Activated CD4-positive, alpha-beta T cell treated with anti-CD3 and anti-CD28 coated beads for 36 hours (primary cell): ENCODE measurements around the gene SNRPA1. TPM values are rescaled to one million over a fixed set of nuclear protein-coding genes. Genes with fewer than 3 reads are reported as not detected.
"Not testable (repeated sequence)": the region's sequence is repeated elsewhere in the genome, so short reads cannot be mapped to it uniquely, and the experiment has no call there.

Source experiments
- ATAC-seq: fragments of 200-7000 bp; cut with Tn5 transposase; one replicate; pipeline ENCODE4 v1.10.0; 2021; ENCODE audit warnings: mild to moderate bottlenecking, moderate library complexity
- CTCF ChIA-PET: fragments of 350-600 bp; sonication (Branson Sonifier 250); formaldehyde crosslinking; loops from one replicate; lab custom pipeline; 2021; ENCODE audit warnings: antibody characterized with exemption; lab: Charles Lee
- POLR2A ChIA-PET: fragments of 350-600 bp; sonication (Branson Sonifier 250); formaldehyde crosslinking; loops from one replicate; lab custom pipeline; 2021; ENCODE audit warnings: antibody characterized with exemption, inconsistent platforms; lab: Charles Lee
- DNase-seq: peaks from one replicate; pipeline ENCODE4 v3.0.0-alpha.2; 2020
- H3K27ac Mint-ChIP-seq: one replicate; pipeline ENCODE4 v1.8.0; 2021; ENCODE audit warnings: mixed read lengths
- H3K27me3 Mint-ChIP-seq: one replicate; pipeline ENCODE4 v1.8.0; 2021; ENCODE audit warnings: mixed read lengths
- H3K36me3 Mint-ChIP-seq: one replicate; pipeline ENCODE4 v1.8.0; 2021; ENCODE audit warnings: low read depth, mixed read lengths
- H3K4me1 Mint-ChIP-seq: one replicate; pipeline ENCODE4 v1.8.0; 2021; ENCODE audit warnings: mixed read lengths
- H3K4me3 Mint-ChIP-seq: one replicate; pipeline ENCODE4 v1.8.0; 2021; ENCODE audit warnings: mild to moderate bottlenecking, moderate library complexity, mixed read lengths
- H3K9me3 Mint-ChIP-seq: one replicate; pipeline ENCODE4 v1.8.0; 2021; ENCODE audit warnings: low read depth, mixed read lengths
- intact Hi-C, 2 experiments: fragments of 100-400 bp; cut with DNase I in 1 of 2; cut with micrococcal nuclease in 1 of 2; formaldehyde crosslinking; loops; one replicate each; pipeline versions ENCODE4 v1.14.2 to v1.15.1; 2022 to 2024; cut with DNase I, micrococcal nuclease
- total RNA-seq, 2 experiments: library from RNA; stranded (reverse); gene quantifications; one replicate each; pipeline ENCODE4 v1.2.3, GENCODE V29; 2021

The SNRPA1 gene
- total RNA-seq, 2 experiments from 2014 or later = 167 to 185 TPM

DNA sequence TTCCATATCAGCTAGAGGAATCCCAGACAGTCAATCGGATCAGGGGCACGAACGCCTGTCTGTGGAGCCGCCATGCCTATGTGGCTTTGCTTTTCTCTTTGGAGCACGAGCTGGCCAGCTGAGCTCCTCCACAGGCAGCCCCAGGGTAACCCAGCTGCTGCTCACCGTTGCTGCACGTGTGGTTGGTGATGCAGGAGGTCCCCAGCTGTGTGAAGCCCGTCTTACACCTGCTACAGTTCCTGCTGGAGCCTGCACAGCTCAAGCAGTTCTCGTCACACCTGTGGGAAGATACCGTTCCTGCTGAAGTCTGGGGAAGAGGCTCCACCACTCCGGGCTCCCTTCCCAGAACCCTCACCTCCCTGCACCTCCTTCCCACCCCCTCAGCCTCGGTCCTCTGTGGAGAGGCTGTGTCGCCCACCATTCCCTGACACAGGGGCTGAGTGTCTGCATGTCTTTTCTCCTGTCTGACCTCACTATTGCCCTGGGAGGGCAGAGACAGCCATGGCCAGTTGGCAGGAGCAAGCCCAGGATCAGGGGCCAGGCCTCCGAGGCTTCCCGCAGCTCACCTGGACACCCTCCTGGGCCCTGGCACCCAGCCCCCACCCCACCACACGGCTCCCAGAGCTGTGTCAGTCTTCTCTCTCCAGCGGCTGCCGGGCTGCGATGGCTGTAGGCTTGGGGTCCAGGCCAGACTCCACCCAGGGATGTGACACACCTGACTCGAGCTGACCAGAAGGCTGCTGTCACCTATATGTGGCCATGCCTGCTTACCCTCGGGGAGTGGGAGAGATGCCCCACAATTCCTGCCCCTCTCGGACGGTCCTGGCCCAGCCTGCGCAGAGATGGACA, 12.2 kb upstream of the SNRPA1 start:
- no peak for DNase-seq
- Mint-ChIP-seq H3K36me3 (no peaks in the 10 kb centered on the region), H3K27ac (no peak overlapping the region), H3K4me3 (no peak overlapping the region), H3K27me3 (peaks cover 3% of the 10 kb centered on the region), H3K4me1 (no peaks in the 10 kb centered on the region), H3K9me3 (no peaks in the 10 kb centered on the region)
- ChIA-PET CTCF (interaction anchor here (0.9 kb wide), 1 partner anchor 13 kb away, joined by 4 read pairs; no protein-coding TSS in a partner anchor), POLR2A (no interaction called here)
- ATAC-seq = no peak
- intact Hi-C loops = no loop called here

DNA sequence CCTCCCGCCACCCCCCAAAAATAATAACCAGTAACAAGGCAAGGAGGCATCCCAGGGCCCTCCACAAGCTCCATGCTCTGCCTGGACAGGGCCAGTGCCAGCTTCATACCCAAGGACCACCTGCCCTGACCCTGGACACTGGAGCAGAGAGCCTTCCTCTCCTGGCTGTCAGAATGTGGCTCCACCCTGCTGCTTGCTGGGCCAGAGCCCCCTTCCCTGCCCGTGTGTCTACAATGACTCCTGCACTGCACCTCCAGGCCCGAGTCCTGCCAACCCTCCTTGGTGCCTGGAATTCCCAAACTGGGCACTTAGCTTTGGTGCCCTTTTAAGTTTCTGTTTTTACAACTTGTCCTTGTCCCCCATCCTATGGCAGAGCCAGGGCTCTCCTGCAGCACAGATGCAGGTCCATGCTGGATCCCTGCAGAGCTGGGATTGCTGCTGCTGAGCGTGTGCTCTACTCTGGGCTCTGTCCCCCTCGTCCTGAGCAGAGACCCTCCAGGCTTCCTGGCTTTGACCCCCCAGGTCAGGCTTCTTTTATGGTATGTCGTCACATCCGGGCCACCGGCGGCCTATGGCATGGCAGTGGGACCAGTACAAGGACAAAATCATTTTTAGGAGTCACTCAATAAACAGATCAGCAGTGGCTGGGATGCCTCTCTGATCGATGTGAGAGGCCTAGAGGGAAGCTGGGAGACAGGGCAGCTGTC, 11.4 kb upstream of the SNRPA1 start:
- no peaks in the 10 kb centered on the region for H3K36me3 Mint-ChIP-seq
- H3K27me3 Mint-ChIP-seq = no peaks in the 10 kb centered on the region
- no peak for DNase-seq
- no peak overlapping the region for H3K4me3 Mint-ChIP-seq
- no peaks in the 10 kb centered on the region for H3K4me1 Mint-ChIP-seq
- ChIA-PET POLR2A (no interaction called here), CTCF (interaction anchor here (0.9 to 3.7 kb wide), 2 partner anchors 14 to 336 kb away, joined by 4 to 12 read pairs; no protein-coding TSS in a partner anchor)
- intact Hi-C loops = no loop called here
- no peaks in the 10 kb centered on the region for H3K9me3 Mint-ChIP-seq
- no peak for ATAC-seq
- H3K27ac Mint-ChIP-seq = no peak overlapping the region

DNA sequence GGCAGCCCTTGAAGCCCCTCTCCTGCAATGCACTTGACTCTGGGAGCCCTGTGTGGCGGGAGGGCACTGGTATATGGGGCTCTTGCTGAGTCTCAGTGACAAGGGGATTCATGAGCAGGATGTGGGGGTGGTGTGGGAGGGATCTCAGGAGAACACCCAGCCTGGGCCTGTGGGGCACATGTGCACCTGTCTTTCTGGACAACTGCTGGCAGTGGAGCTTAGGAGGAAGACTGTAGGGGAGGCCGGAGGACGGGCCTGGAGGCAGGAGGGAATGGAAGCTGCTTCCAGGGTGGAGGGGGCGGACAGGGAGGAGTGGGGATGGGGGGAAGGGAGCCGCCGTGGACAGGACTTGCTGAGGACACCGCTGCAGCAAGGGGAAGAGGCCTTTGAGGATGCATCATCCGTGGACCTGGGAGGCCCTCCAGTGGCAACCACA, 10.8 kb upstream of the SNRPA1 start:
- ChIA-PET CTCF (interaction anchor here (0.9 to 3.7 kb wide), 2 partner anchors 15 to 336 kb away, joined by 4 to 12 read pairs; no protein-coding TSS in a partner anchor), POLR2A (no interaction called here)
- H3K36me3 Mint-ChIP-seq = no peaks in the 10 kb centered on the region
- no peaks in the 10 kb centered on the region for H3K4me1 Mint-ChIP-seq
- no peaks in the 10 kb centered on the region for H3K27me3 Mint-ChIP-seq
- H3K4me3 Mint-ChIP-seq = no peak overlapping the region
- intact Hi-C loops = no loop called here
- no peaks in the 10 kb centered on the region for H3K9me3 Mint-ChIP-seq
- no peak overlapping the region for H3K27ac Mint-ChIP-seq
- DNase-seq = no peak
- no peak for ATAC-seq

DNA sequence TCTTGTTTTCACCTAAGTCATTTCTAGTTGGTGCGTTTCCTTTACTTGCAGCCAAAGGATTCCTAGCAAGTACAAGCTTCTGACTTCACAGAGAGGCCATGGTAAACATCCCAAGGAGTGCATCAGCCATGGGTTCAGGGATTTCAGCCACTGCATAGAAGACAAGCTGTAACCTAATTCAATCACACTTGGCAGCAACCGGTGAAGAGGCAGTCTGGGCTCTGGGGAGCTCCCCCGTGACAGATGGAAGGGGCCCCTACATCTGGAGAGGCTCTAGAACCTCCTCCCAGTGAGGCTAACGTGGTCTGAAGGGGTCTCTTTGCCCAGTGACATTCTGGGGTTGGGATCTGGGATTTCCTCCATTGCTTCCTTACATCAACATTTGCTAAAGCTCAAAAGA, 8.4 kb upstream of the SNRPA1 start:
- Mint-ChIP-seq H3K36me3 (no peaks in the 10 kb centered on the region), H3K27me3 (no peaks in the 10 kb centered on the region), H3K4me3 (no peak overlapping the region), H3K27ac (no peak overlapping the region), H3K4me1 (no peaks in the 10 kb centered on the region), H3K9me3 (no peaks in the 10 kb centered on the region)
- intact Hi-C loops = no loop called here
- DNase-seq (no peak), ATAC-seq (no peak)
- ChIA-PET CTCF (interaction anchor here (0.6 to 3.7 kb wide), 6 partner anchors 16 to 339 kb away, joined by 3 to 12 read pairs (median 4); no protein-coding TSS in a partner anchor), POLR2A (no interaction called here)

DNA sequence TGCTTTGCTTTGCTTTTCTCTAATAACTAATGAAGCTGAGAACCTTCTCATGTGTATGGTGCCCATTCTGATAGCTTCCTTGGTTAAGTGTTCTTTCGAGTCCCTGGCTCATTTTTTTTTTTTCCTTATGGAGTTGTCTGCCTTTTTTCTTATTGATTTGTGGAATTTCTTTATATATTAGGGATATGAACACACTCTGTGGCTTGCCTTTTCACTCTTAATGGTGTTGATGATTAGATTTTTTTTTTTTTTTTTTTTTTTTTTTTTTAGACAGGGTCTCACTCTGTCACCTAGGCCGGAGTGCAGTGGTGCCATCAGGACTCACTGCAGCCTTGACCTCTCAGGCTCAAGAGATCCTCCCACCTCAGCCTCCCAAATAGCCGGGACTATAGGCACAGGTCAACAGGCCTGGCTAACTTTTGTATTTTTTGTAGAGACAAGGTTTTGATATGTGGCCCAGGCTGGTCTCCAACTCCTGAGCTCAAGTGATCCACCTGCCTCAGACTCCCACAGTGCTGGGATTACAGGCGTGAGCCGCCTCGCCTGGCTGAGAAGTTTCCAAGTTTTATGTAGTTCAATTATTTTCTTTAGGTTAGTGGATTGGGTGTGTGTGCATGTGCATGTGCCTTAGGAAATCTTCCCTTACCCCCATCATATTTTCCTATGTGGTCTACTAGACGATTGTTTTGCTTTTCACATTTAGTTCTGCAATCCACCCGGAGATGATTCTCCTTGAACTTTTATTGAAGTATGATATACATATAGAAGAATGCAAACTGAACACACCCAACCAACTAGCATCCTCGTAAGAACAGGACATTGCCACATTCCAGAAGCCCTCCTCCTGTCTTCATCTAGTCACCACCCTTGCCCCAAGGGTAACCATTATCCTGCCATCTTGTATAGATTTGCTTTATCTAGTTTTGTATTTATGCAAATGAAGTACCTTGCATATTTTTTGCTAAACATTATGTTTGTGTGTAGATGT, 1.7 kb upstream of the SNRPA1 start:
- ATAC-seq (no peak), DNase-seq (no peak)
- Mint-ChIP-seq H3K27ac (peak overlapping the region; percentile 84), H3K4me3 (peak overlapping the region; percentile 79), H3K9me3 (no peaks in the 10 kb centered on the region), H3K4me1 (peaks cover 23% of the 10 kb centered on the region), H3K27me3 (no peaks in the 10 kb centered on the region), H3K36me3 (peaks cover 24% of the 10 kb centered on the region)
- intact Hi-C loops = loop anchor here (10.0 kb wide), 2 partner anchors 428 to 952 kb away; partner anchors contain the start of genes ADAMTS17 (in 1 of the 2) and TARS3 (in 1 of the 2)
- POLR2A ChIA-PET = no interaction called here
- CTCF ChIA-PET = interaction anchor here (0.6 to 7.6 kb wide), 9 partner anchors 12 to 693 kb away, joined by 3 to 46 read pairs (median 3); partner anchors contain the start of gene TM2D3

DNA sequence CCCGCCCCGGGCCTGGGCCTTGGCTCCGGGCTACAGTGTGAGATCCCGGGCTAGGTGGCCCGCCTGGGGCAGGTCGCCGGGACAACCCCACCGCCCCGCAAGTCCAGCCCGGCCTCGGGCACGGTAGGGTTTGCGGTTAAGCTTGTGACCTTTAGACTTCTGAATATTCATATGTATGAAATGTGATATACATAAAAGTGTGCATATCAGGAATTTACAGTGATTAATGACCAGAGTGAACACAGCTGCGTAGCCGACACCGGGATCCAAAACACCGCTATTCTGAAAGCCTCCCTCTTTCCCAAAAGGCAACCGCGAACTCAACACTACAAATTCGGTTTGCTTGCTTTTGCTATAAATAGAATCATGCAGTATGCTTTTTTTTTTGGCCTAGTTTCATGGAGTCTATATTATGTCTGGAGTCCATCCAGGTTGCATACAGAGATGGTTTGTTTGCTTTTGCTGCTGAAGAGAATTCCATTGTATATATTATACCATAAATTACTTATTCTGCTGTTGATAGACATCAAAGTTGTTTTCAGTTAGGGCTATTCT, 636 bp upstream of the SNRPA1 start:
- peak overlapping the region; percentile 84 for H3K27ac Mint-ChIP-seq
- CTCF ChIA-PET = interaction anchor here (0.6 to 7.6 kb wide), 6 partner anchors 45 to 692 kb away, joined by 3 to 46 read pairs (median 4); partner anchors contain the start of gene TM2D3
- peaks cover 28% of the 10 kb centered on the region for H3K4me1 Mint-ChIP-seq
- H3K9me3 Mint-ChIP-seq = no peaks in the 10 kb centered on the region
- no peak for DNase-seq
- POLR2A ChIA-PET = interaction anchor here (0.9 to 1.0 kb wide), 2 partner anchors 10 to 17 kb away, joined by 3 to 4 read pairs; no protein-coding TSS in a partner anchor
- intact Hi-C loops = loop anchor here (1.0 to 10.0 kb wide), 10 partner anchors 18 to 951 kb away; partner anchors contain the start of genes TARS3 (in 2 of the 2), ADAMTS17 (in 1 of the 2), ASB7 (in 1 of the 2) and CHSY1 (in 1 of the 2)
- peaks cover 29% of the 10 kb centered on the region for H3K36me3 Mint-ChIP-seq
- H3K4me3 Mint-ChIP-seq = peak overlapping the region; percentile 79
- no peak for ATAC-seq
- no peaks in the 10 kb centered on the region for H3K27me3 Mint-ChIP-seq

DNA sequence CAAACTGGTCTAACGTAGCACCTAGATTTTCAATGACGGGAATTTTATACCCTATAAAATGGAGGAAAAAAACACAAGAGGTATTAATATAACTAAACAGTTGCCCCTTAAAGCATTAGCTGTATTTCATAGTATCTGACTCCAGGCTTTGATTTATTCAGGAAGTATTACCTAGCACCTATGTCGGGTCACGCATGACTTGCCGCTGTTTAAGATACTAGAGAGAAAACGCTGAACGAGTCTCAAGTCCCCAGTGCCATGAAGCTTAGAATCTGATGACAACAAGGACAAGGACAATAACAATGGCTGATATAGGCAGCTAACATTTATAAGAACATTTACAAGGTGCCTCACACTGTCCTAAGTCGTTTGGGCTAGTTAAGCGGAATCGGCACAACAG, 1.9 kb downstream of the SNRPA1 start:
- ATAC-seq (no peak), DNase-seq (no peak)
- Mint-ChIP-seq H3K27ac (peak overlapping the region; percentile 94), H3K4me3 (peak overlapping the region; percentile 79), H3K9me3 (no peaks in the 10 kb centered on the region), H3K27me3 (no peaks in the 10 kb centered on the region), H3K36me3 (peaks cover 49% of the 10 kb centered on the region), H3K4me1 (peaks cover 44% of the 10 kb centered on the region)
- ChIA-PET CTCF (interaction anchor here (1.2 to 7.6 kb wide), 7 partner anchors 11 to 357 kb away, joined by 3 to 46 read pairs (median 6); no protein-coding TSS in a partner anchor), POLR2A (interaction anchor here (0.6 kb wide), 1 partner anchor 131 kb away, joined by 4 read pairs; no protein-coding TSS in a partner anchor)
- intact Hi-C loops = loop anchor here (10.0 kb wide), 2 partner anchors 432 to 948 kb away; partner anchors contain the start of genes ADAMTS17 (in 1 of the 2) and TARS3 (in 1 of the 2)

DNA sequence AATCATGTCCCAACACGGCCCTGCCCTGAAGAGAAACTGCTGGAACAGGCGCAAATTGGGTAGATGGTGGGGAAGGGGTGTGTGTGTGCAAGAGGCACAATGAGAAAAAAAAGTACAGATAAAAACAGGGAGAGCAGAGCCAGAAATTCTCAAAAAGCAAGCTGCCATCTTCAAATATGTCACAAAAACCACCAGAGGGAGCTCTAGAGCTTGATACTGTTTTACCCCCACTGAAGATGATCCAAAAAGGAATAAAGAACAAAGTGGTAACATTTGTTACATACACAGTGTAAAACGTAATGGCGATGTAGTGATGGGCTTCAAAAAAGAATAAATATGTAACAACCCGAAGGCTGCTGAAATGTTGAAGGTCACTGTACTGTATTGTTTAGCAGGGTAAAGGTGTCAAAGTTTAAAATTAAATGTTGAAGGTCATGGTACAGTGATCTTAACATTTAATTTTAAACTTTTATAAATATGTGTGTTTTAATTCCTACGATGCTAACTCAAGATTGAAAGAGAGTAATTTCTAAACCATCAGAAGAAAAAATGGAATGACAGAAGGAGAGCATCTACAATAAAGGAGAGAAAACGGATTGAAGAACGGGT, 6.0 kb downstream of the SNRPA1 start:
- CTCF ChIA-PET = interaction anchor here (0.6 to 2.7 kb wide), 13 partner anchors 9 to 464 kb away, joined by 3 to 31 read pairs (median 4); no protein-coding TSS in a partner anchor
- POLR2A ChIA-PET = interaction anchor here (0.6 to 0.9 kb wide), 2 partner anchors 11 to 103 kb away, joined by 3 to 5 read pairs; no protein-coding TSS in a partner anchor
- DNase-seq = no peak

DNA sequence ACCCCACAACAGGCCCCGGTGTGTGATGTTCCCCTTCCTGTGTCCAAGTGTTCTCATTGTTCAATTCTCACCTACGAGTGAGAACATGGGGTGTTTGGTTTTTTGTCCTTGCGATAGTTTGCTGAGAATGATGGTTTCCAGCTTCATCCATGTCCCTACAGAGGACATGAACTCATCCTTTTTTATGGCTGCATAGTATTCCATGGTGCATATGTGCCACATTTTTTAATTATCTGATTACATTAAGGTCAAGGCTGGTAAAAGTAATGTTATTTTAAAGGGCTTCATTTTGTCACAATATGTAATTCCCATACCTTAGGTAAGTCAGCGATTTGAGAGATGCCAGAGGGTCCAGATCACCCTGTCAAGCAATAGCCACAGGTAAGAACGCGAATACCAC, 7.7 kb downstream of the SNRPA1 start:
- not testable (repeated sequence) for H3K27ac Mint-ChIP-seq, H3K27me3 Mint-ChIP-seq, DNase-seq, H3K9me3 Mint-ChIP-seq, ATAC-seq, H3K4me3 Mint-ChIP-seq
- CTCF ChIA-PET = interaction anchor here (2.2 to 2.7 kb wide), 2 partner anchors 9 to 11 kb away, joined by 9 to 31 read pairs; no protein-coding TSS in a partner anchor
- Mint-ChIP-seq H3K36me3 (peaks cover 78% of the 10 kb centered on the region), H3K4me1 (peaks cover 42% of the 10 kb centered on the region)
- intact Hi-C loops = loop anchor here in 1 of 2 experiments (1.0 kb wide), 1 partner anchor 9 kb away; no protein-coding TSS in a partner anchor
- POLR2A ChIA-PET = interaction anchor here (0.7 kb wide), 1 partner anchor 223 kb away, joined by 5 read pairs; no protein-coding TSS in a partner anchor

More for the DNA sequence above, 6.0 kb downstream of the SNRPA1 start:
- H3K4me3 Mint-ChIP-seq = no peak overlapping the region
- H3K4me1 Mint-ChIP-seq = peaks cover 51% of the 10 kb centered on the region
- peaks cover 81% of the 10 kb centered on the region for H3K36me3 Mint-ChIP-seq
- no peak for ATAC-seq
- no peaks in the 10 kb centered on the region for H3K9me3 Mint-ChIP-seq
- intact Hi-C loops = no loop called here
- no peaks in the 10 kb centered on the region for H3K27me3 Mint-ChIP-seq
- H3K27ac Mint-ChIP-seq = peak overlapping the region; percentile 43
